ENCODE data around the gene SLC9B1. TPM values are rescaled to one million over a fixed set of nuclear protein-coding genes. Genes with fewer than 3 reads are reported as not detected.
A peak's percentile ranks its signal among the peaks of the same experiment; 100 is the strongest.

The SLC9B1 gene
- total and polyA plus RNA-seq, 2 of the 8 experiments (the other 6 are each of a cell fraction or from before 2014, with no cell fraction given), result 0.08 to 0.19 TPM

DNA sequence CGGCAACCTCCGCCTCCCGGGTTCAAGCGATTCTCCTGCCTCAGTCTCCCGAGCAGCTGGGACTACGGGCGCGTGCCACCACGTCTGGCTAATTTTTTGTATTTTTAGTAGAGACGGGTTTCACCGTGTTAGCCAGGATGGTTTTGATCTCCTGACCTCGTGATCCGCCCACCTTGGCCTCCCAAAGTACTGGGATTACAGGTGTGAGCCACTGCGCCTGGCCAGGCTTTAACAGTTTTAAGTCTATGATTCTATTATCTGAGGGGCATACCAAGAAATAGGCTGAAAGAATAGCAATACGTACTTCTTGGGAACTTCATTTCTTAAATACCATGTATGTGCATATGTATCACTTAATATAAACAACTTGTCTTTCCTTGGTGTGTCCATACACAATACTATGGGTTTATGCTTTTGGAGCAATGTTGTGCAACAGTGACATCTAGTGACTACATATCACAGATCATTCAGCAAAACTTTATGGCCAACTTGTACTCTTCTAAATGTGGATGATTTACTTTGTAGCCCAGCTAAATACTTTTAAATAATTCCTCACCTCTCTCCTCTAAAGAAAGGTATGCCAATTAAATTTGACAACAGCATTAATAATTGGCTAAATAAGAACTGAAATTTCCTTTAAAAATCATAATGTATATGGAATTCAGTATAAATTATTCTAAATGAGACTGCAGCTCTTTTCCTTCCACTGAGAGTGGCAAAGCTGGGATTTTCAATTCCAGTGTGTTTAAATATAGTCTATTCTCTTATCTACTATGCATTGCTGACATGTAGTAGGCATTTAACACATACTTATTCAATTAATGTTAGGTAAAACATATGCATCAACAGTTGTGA, 10.4 kb downstream of the SLC9B1 start (continued):
- TF ChIP-seq CTCF (IDR thresholded peaks at IDR 0.05; ENCODE audit: control extremely low read depth in 1 of 3, insufficient read depth in 1 of 3, low read depth in 1 of 3, low read length in 3 of 3) (peak in 2 of 3 experiments; percentile 58 to 76; a peak in 2 of 4 replicates), NANOG (IDR thresholded peaks at IDR 0.05; ENCODE audit: insufficient read depth, low read depth, low read length, poor library complexity, severe bottlenecking) (no peak), CBX8 (IDR thresholded peaks at IDR 0.05; ENCODE audit: borderline replicate concordance, low read depth, low read length) (no peak), EP300 (IDR thresholded peaks at IDR 0.05; ENCODE audit: borderline replicate concordance in 1 of 2, low read depth in 2 of 2, low read length in 2 of 2) (no peak), JUN (IDR thresholded peaks at IDR 0.05; ENCODE audit: low read depth, low read length) (no peak), KDM4A (IDR thresholded peaks at IDR 0.05; ENCODE audit: low read depth, low read length, severe bottlenecking) (no peak)

Measured in H1 (cell line).